HG03103 (cell line): ENCODE data around the gene AGRN.
A peak's percentile ranks its signal among the peaks of the same experiment; 100 is the strongest.
"Not testable (repeated sequence)": the region's sequence is repeated elsewhere in the genome, so short reads cannot be mapped to it uniquely, and the experiment has no call there.

Experiments
- ATAC-seq: cut with Tn5 transposase; IDR thresholded peaks from one replicate; pipeline ENCODE4 v1.9.1; 2021; ENCODE audit warnings: low read depth; ENCODE audit not compliant: unreplicated experiment

AGRN gene

DNA sequence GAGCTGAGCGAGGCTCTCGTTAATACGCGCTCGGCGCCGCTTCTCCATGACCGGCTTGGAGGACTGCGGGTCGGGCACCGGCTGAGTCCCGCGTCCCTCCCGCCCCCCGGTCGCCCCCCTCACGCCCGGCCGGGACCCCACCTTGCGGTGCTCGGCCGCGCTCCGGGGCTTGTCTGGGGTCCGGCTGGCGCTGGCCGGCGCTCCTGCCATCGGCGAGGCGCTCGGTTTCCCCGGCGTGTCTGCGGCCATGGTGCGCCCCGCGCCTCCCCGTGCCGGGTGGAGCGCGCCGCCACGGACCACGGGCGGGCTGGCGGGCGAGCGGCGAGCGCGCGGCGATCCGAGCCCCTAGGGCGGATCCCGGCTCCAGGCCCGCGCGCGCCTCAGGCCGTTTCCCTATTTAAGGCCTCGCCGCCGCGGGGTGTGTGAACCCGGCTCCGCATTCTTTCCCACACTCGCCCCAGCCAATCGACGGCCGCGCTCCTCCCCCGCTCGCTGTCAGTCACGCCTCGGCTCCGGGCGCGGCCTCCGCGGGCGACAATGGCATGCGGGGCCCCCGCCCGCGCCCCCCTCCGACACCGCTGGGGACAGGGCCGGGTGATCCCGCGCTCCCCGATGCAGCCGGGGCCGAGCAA, 20.1 kb upstream of the AGRN start, which contains the start of gene HES4:
Gene HES4 (minus strand): TSS at position 373 of the 632 bp plus-strand sequence. CDS start 124 bp downstream, at position 249.
- ATAC-seq = no peak

DNA sequence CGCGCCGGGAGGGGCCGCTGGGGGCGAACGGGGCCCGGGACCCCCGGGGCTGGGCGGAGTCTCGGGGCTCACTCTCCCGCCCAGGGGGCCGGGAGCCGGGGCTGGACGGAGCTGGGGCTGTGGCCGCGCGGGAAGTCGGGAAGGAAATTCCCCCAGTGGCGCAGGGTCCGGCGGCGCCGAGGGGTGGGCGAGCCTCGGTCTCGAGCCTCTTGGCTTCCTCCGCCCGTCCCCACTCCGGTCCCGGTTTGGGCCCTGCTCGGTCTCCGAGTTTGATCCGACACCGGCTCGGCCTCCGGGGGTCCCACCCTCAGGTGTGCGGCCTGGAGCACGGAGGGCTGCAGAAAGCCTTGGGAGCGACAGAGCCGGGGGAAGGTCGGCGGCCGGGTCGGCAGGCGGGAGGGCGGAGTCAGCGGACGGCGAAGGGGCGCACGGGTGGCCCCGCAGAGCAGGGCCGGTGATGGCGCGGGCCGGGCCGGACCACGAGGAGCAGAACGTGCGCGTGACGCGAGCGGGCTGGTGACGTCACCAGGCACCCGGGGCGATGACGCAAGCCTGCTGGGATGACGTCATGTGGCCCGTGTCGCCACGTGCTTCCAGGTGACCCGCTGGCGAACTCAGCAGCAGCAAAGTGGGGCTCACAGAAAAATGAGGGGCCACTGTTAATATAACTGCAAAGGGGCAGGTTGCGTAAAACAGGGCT, 19.4 kb upstream of the AGRN start:
- no peak for ATAC-seq

DNA sequence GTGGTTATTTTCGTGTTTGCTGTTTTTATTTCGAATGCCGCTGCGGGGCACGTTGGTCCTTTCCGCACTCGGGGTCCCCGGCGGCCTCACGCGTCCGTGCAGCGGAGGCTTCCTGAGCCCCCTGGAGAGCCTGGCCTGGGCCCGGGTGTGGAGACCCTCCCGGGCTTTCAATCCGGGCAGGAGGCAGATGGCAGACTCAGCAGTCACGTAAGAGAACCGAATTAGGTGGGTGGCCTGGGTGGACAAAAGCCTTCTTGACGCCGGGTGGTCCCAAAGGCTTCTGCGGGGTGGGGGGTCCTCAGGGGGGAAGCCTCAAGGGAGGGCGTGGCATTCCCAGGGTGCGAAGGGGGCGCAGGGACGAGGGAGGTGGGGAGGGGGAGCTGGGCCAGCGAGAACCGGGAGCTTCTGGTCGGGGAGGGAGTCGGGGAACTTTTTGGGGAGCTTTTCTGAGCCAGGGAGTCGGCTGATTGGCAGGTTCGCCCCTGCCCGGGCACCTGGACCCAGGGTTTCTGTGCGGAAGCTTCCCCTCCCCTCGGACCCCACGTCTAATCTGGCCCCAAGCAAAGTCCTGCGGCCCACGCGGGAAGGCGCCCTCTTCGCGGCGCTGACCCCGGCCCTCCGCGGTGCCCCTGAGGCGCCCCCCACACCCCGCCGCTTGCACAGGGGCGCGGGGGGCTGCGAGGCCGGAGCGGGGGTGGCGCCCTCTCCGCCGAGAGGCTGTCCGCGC, 18.7 kb upstream of the AGRN start:
- no peak for ATAC-seq

DNA sequence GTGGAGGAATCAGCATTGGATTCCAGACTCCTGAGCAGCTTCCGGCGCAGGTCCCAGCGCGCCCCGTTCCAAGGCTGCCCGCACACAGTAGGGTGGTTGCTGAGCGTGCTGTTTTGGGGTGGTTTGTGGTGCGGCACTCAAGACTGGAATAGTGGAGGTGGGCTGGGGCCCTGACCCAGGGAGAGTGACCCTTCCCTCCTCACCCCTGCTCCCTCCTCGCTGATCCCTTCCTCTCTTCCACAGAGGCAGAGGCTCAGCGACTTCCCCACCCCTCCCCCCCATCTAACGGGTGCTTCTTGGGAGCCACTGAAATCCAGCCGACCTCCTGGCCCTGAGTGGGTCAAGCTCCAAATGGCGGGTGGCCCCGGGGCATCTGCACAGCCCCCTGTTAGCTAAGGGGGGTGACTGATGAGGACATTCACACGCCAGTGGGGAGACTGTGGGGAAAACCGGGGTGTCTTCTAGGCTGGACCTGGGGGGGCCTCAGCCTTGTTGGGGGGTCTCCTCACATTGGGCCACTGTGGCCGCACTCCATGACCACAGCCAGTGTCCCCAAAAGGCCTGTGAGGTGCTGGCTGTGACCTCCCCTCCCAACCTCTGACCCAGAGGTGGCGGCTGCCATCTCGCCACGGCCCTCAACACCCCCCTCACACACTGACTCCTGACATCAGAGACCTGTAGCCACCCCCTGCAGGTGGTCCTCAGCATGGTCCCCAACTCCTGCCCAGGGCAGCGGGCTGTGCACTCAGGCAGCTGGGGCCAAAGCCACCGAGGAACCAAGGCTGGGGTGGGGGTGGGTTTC, 16.1 kb upstream of the AGRN start:
- no peak for ATAC-seq

DNA sequence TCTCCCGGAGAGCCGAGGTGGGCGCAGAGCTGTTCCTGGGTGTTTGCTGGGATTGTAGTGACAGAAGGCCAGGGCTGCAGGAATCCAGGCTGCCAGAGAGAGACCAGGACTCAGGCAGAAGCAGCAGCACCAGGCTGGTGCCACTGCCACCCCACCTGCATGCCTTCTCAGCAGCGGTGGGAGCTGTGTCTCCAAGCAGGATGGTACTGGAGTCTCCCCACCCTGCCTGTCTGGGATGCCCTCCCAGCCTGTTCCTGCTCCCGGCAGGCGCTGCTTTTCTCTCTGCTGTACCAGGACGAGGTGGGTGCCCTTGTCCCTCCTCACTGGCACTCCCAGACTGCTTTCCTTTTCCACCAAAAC, 15.5 kb upstream of the AGRN start:
- ATAC-seq = no peak

DNA sequence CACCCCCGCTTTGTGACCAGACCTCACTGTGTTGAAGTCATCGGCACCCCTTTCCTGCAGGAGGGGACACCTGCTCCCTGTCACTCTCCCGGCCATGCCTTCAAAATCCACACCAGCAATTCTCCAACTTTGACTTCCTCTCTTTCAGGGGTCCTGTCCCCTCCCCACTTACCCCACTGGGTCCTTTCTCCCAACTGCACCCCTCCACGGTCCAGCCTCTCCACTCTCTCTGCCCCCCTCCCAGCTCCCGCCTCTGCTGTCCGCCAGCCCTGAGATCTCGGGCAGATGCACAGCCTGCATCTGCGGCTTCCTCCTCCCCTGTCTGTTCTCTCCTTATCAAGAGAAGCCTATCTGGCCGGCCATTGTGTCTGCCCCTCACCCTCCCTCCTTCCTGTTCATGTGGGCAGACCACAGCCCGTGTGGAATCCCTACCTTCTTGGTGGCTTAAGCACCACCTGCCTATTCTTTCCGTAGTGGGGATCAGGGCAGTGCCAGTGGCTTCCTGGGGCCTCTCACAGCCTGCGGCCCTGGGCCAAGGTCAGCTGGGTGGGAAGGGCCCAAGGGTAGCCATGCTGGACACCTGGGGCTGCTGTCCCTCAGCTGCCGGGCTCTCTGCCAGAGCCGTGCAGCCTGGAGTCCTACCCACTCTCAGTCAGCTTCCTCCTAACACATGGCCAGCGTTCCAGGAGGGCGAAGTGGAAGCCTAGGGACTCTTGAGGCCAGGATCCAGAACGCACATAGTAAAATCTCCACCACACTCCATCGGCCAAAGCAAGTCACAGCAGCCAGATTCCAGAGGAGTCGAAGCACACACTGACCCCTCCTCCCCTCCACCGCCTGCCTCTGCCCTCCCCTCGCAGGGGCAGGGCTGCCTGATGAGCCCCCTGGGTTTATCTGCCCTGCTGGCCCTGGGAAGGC, 14.9 kb upstream of the AGRN start:
- no peak for ATAC-seq

DNA sequence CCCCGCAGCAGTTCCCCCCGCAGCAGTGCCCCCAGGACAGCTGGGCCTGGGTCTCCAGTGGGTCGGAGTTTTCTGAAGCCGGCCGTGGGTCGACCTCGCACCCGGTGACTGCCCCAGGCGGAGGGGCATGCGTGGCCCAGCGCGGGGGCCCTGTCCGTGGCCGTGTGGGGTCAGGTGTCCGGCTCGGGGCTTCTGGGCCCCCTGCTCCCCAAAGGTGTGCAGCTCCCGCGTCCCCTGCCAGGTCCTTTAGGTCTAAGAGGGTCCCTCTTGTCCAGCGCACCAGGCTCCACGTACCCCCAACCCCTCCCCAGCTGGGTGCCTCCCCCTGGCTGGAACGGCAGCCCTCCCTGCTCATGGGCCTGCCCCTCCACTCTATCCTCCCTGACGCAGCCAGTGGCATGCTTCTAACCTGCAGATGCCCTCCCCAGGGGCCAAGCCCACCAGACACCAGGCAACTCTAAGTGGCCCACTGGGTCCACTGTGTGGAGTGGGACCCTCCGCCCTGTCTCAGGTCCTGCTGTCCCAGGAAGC, 14.1 kb upstream of the AGRN start:
- ATAC-seq = no peak

DNA sequence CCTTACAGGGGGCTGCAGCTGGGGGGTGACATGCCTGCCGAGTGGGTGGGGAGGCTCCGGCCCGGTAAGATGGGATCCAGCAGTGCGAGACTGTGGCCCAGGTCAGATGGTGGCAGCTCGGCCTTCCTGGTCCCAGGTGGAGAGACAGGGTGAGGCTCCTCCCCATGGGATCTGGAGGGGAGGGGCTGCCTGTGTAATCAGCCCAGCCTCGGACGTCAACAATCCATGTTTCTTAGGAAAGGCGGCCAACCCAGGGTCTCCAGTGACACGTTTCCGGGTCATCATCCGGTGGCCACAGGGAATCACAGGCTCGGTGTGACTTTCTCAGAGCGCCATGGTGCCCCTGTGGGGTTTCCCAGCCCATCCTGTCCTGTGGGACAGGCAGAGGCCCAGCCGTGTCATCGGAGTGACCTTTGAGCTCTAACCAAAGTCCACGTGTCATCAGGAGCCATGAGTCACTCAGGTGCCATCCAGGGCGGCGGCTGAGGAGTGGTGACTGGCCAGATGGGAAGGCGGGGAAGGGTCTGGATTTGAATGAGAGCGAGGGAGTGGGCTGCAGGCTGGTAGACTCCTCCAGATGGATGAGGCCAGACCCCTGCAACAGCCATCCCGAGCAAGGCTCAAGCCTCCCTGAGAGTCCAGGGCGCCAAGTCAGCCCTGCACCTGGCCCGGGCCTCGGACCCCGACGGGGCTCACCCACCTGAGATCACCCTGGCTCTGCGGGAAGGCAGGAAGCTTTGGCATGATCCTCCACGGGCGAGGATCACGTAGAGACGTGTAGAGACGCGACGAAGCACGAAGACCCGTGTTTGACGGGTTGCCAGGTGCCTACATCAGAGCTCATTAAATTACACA, 13.4 kb upstream of the AGRN start:
- ATAC-seq = no peak

DNA sequence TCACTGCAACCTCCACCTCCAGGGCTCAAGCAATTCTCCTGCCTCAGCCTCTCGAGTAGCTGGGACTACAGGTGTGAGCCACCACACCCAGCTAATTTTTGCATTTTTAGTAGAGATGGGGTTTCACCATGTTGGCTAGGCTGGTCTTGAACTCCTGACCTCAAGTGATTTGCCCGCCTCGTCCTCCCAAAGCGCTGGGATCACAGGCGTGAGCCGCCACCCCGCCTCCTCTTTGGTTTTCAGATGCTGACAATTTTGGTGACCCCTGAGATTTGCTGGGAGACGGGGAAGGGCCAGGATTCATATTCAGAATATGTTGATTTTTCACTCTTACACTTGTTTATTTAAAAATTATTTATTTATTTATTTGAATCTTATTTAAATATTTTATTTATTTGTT, 9.8 kb upstream of the AGRN start:
- not testable (repeated sequence) for ATAC-seq

DNA sequence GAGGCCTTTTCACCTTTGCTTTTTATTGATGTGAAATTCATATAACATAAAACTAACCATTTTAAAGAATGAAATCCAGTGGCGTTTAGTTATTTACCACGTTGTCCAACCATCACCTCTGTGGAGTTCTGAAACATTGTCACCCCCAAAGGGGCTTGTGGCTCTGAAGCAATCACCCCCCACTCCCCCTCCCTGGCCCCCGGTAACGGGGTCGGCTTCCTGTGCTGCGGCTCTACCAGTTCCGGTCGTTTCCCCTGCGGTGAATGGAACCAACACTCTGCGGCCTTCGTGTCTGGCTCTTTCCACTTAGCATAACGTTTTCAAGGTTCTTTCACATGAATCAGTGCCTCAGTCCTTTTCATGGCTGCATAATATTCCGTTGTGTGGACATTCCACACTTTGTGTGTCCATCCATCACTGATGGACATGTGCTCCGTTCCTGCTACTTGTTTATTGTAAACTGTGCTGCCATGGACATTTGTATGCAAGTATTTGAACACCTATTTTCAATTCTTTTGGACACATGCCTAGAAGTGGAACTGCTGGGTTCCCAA, 8.4 kb upstream of the AGRN start:
- no peak for ATAC-seq

DNA sequence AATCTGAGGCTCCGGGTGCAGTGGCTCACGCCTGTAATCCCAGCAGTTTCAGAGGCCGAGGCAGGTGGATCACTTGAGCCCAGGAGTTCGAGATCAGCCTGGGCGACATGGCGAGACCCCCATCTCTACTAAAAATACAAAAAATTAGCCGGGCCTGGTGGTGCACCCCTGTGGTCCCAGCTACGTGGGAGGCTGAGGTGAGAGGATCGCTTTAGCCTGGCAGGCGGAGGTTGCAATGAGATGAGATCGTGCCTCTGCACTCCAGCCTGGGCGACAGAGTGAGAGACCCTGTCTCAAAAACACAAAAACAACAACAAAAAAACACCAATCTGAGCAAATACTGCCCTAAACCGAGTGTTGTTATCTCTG, 7.2 kb upstream of the AGRN start:
- not testable (repeated sequence) for ATAC-seq

DNA sequence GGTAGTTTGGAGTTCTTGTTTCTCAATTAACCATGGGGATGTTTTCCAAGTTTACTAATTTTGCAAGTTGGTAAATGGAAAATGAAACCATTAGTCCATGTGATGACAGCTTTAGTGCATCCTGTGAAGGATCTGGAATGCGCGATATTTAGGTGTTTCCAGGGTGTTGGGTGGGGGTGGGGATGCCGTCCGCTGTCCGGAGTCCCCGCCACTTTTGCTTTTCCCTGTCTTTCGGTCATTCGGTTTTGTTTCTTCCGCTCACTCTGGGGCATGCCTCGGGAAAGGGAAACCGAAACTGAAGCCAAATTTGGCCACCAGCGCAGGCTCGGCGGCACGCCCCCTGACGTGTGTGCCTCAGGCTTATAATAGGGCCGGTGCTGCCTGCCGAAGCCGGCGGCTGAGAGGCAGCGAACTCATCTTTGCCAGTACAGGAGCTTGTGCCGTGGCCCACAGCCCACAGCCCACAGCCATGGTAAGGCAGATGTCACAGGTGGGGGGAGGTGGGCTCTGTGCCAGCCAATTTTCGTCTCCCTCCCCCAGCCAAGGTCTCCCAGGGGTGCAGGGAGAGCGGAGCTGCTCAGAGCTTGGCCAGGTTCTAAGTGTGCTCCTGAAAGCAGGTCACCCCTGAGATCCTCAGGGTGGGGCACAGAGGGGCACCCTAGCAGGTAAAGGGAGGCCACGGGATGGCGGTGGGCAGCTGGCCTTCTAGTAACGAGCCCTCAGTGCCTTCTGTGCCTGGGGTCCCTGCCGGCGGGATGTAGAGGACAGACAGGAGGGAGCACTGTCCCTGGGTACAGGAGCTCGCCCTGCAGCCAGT, 6.6 kb upstream of the AGRN start, which contains the start of gene ISG15:
Gene ISG15 (plus strand): TSS at position 393 of the 817 bp plus-strand sequence. CDS start 77 bp downstream, at position 470.
- peak; percentile 77 for ATAC-seq

DNA sequence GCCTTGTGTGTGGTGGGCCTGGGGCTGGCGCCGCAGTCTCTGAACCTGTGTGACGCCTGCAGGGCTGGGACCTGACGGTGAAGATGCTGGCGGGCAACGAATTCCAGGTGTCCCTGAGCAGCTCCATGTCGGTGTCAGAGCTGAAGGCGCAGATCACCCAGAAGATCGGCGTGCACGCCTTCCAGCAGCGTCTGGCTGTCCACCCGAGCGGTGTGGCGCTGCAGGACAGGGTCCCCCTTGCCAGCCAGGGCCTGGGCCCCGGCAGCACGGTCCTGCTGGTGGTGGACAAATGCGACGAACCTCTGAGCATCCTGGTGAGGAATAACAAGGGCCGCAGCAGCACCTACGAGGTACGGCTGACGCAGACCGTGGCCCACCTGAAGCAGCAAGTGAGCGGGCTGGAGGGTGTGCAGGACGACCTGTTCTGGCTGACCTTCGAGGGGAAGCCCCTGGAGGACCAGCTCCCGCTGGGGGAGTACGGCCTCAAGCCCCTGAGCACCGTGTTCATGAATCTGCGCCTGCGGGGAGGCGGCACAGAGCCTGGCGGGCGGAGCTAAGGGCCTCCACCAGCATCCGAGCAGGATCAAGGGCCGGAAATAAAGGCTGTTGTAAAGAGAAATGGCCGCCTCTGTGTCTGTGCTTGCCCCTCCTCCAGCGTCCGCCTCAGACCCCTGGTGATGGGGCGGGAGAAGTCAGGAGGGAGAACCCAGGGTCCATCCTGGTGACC, 5.8 kb upstream of the AGRN start:
- no peak for ATAC-seq

DNA sequence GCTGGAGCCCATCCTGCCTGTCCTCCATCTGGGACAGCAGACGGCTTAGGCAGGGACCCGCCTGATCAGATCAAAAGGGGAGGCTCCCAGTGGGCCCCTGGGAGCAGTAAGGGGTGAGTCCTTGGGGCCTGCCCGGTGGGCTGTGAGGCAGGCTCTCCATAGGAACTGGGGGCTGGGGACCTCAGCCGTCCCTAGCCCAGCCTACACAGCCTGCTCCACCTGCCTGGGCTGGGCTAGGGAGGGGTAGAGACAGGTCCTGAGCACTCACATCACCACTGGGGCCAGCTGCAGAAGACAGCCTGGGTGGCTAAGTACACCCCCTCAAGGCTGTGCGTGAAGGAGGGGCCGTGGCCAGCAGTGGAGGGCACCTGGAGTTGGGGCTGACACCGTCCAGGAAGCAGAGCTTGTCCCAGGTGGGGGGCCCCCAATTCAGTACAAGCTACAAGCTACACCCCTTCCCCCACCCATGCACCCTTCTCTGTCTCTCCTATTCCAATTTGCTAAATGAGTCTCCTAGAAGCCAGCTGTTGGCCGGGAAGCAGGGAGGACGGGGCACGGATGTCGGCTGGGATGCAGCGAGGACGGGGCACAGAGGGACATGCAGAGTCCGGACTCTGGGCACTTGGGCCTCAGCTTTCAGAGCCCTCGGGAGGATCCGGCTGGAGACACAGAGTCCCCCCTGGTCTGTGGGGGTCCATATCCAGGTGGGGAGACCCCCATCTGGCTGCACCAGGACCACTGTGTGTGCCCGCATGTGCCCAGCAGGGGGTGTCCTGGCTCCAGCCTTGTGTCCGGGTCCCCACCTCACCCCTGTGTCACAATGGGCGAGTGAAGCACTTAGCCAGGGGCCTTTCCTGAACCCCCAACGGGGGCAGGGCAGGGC, 4.9 kb upstream of the AGRN start:
- ATAC-seq = no peak

DNA sequence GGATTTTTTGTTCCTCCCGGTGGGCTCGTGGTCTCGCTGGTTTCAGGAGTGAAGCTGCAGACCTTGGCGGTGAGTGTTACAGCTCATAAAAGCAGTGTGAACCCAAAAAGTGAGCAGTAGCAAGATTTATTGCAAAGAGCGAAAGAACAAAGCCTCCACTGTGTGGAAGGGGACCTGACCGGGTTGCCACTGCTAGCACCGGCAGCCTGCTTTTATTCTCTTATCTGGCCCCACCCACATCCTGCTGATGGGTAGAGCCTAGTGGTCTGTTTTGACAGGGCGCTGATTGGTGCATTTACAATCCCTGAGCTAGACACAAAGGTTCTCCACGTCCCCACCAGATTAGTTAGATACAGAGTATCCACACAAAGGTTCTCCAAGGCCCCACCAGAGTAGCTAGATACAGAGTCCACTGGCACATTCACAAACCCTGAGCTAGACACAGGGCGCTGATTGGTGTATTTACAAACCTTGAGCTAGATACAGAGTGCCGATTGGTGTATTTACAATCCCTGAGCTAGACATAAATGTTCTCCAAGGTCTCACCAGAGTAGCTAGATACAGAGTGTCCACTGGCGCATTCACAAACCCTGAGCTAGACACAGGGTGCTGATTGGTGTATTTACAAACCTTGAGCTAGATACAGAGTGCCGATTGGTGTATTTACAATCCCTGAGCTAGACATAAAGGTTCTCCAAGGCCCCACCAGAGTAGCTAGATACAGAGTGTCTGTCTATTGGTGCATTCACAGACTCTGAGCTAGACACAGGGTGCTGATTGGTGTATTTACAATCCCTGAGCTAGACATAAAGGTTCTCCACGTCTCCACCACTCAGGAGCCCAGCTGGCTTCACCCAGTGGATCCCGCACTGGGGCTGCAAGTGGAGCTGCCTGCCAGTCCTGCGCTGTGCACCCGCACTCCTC, 2.3 kb upstream of the AGRN start:
- ATAC-seq = not testable (repeated sequence)
